Measurements from ENCODE around the gene ATXN10. TPM values are rescaled to one million over a fixed set of nuclear protein-coding genes. Genes with fewer than 3 reads are reported as not detected.

ATXN10 gene
- total RNA-seq, 1 donor from 2014 or later, result 117 TPM

DNA sequence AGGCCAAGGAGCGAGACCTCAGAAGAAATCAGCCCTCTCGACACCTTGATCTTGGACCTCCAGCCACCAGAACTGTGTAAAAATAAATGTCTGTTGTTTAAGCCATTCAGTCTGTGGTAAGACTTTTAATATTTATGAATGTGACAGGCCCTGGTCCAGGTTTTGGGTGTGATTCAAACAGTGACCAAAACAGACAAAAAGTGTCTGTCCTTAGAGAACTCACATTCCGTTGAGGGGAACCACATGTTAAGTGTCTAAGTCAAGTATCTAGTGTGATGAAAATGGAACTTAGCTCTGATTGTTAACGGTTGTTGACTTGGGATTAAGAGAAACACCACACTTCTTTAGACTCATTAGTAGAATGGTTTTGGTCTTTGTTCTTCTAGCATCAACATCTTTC is 22.2 kb downstream of the ATXN10 start:
- Mint-ChIP-seq H3K27ac (ENCODE audit: unreplicated experiment) (no peak overlapping the region), H3K4me3 (ENCODE audit: unreplicated experiment) (no peak overlapping the region), H3K36me3 (ENCODE audit: low read depth) (peaks cover 18% of the 10 kb centered on the region), H3K27me3 (ENCODE audit: low read depth) (no peaks in the 10 kb centered on the region), H3K9me3 (ENCODE audit: low read depth) (no peaks in the 10 kb centered on the region), H3K4me1 (ENCODE audit: low read depth) (peaks cover 42% of the 10 kb centered on the region)
- TF ChIP-seq CTCF (IDR thresholded peaks at IDR 0.05), result no peak
- no peak for DNase-seq (ENCODE audit: low spot score)

DNA sequence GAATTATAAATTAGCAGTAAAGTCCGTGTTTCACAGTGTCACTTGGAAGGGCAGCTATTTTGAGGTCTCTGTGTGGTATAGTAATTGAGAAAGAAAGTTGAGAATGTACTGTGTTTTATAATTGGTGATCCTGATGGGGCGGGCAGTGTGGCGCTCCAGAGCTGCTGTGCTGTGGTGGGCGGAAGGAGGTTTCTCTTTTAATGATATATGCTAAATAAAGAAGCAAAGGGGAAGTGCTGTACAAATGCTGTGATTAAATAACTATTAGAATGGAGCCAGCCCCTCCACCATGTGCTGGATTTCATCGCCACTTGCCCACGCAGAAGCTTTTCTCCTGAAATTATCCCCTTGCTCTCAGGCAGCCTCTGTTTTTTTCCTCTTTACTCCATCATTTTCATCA is 24.6 kb downstream of the ATXN10 start:
- no peak for DNase-seq (ENCODE audit: low spot score)
- Mint-ChIP-seq H3K4me3 (ENCODE audit: unreplicated experiment) (no peak overlapping the region), H3K27ac (ENCODE audit: unreplicated experiment) (no peak overlapping the region), H3K27me3 (ENCODE audit: low read depth) (no peaks in the 10 kb centered on the region), H3K9me3 (ENCODE audit: low read depth) (no peaks in the 10 kb centered on the region), H3K4me1 (ENCODE audit: low read depth) (peaks cover 19% of the 10 kb centered on the region), H3K36me3 (ENCODE audit: low read depth) (peaks cover 15% of the 10 kb centered on the region)
- no peak for TF ChIP-seq CTCF (IDR thresholded peaks at IDR 0.05)

DNA sequence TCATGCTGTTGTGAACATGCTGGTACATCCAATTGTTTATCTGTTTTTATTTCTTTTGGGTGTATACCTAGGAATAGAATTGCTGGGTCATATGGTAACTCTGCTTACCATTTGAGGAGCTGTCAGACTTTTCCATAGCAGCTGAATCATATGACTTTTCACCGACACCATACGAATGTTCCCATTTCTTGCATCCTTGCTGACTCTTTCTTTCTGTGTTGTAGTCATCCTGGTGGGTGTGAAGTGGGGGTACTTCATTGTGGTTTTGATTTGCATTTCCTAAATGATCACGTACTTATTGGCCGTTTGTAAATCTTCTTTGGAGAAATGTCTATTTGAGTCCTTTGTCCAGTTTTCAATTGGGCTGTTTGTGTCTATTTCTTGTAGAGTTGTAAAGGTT is 26.5 kb downstream of the ATXN10 start:
- H3K27ac Mint-ChIP-seq (ENCODE audit: unreplicated experiment), result no peak overlapping the region
- peaks cover 20% of the 10 kb centered on the region for H3K36me3 Mint-ChIP-seq (ENCODE audit: low read depth)
- H3K27me3 Mint-ChIP-seq (ENCODE audit: low read depth), result no peaks in the 10 kb centered on the region
- no peak for DNase-seq (ENCODE audit: low spot score)
- TF ChIP-seq CTCF (IDR thresholded peaks at IDR 0.05), result no peak
- H3K4me1 Mint-ChIP-seq (ENCODE audit: low read depth), result peaks cover 3% of the 10 kb centered on the region
- no peaks in the 10 kb centered on the region for H3K9me3 Mint-ChIP-seq (ENCODE audit: low read depth)
- H3K4me3 Mint-ChIP-seq (ENCODE audit: unreplicated experiment), result no peak overlapping the region

DNA sequence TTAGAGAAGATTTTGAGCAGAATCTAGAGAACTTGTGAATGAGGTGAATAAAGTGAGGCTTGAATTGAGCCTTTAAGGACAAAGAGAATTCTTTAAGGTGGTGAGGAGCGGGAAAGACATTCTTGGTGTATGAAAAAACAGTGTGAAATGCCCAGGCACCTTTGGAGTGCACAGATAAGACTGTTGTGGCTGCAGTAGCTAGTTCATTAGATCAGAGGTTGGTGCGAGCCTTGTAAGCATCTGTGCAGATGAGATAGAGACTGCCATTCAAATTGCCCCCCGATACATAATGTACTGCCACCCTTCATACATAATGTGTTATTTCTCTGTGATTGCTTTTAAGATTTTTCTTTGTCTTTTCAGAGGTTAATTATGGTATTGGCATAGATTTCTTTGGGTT is 31.3 kb downstream of the ATXN10 start:
- TF ChIP-seq CTCF (IDR thresholded peaks at IDR 0.05), result no peak
- peaks cover 34% of the 10 kb centered on the region for H3K36me3 Mint-ChIP-seq (ENCODE audit: low read depth)
- H3K4me3 Mint-ChIP-seq (ENCODE audit: unreplicated experiment), result no peak overlapping the region
- peaks cover 7% of the 10 kb centered on the region for H3K4me1 Mint-ChIP-seq (ENCODE audit: low read depth)
- H3K27me3 Mint-ChIP-seq (ENCODE audit: low read depth), result no peaks in the 10 kb centered on the region
- no peak for DNase-seq (ENCODE audit: low spot score)
- H3K27ac Mint-ChIP-seq (ENCODE audit: unreplicated experiment), result no peak overlapping the region
- H3K9me3 Mint-ChIP-seq (ENCODE audit: low read depth), result no peaks in the 10 kb centered on the region

GRCh38 chr22:45703758-45704157 is 32.1 kb downstream of the ATXN10 start:
- peaks cover 11% of the 10 kb centered on the region for H3K4me1 Mint-ChIP-seq (ENCODE audit: low read depth)
- no peak for TF ChIP-seq CTCF (IDR thresholded peaks at IDR 0.05)
- no peaks in the 10 kb centered on the region for H3K27me3 Mint-ChIP-seq (ENCODE audit: low read depth)
- no peaks in the 10 kb centered on the region for H3K9me3 Mint-ChIP-seq (ENCODE audit: low read depth)
- no peak overlapping the region for H3K27ac Mint-ChIP-seq (ENCODE audit: unreplicated experiment)
- DNase-seq (ENCODE audit: low spot score), result no peak
- H3K4me3 Mint-ChIP-seq (ENCODE audit: unreplicated experiment), result no peak overlapping the region
- peaks cover 35% of the 10 kb centered on the region for H3K36me3 Mint-ChIP-seq (ENCODE audit: low read depth)
